AG04450 (cell line): ENCODE results near the gene NAGLU. TPM values are rescaled to one million over a fixed set of nuclear protein-coding genes. Genes with fewer than 3 reads are reported as not detected.

Source experiments
- CTCF ChIA-PET: fragments of 300-600, 350-600 bp; formaldehyde crosslinking; extraction: SDS; loops from one replicate; lab custom pipeline; 2022; ENCODE audit warnings: antibody characterized with exemption, inconsistent platforms; lab: Charles Lee
- POLR2A ChIA-PET: fragments of 350-600 bp; formaldehyde crosslinking; extraction: SDS; loops from one replicate; lab custom pipeline; 2021; ENCODE audit warnings: antibody characterized with exemption, inconsistent platforms; lab: Yijun Ruan, JAX
- DNase-seq: peaks from one replicate; pipeline ENCODE4 v3.0.0-alpha.2; 2011; ENCODE audit warnings: low read depth, low spot score
- H3K27ac ChIP-seq: one replicate; pipeline ENCODE4 v1.5.1; 2012; ENCODE audit warnings: low read depth, low read length, control low read depth
- H3K27me3 ChIP-seq: one replicate; pipeline ENCODE4 v1.6.0; 2012; ENCODE audit warnings: low read length; ENCODE audit not compliant: control insufficient read depth, insufficient read depth
- H3K4me3 ChIP-seq: 2 replicates; pipeline ENCODE4 v1.5.1; 2011; ENCODE audit warnings: mild to moderate bottlenecking, low read depth, low read length, control low read depth
- H3K9me3 ChIP-seq: 2 replicates; pipeline ENCODE4 v1.5.1; 2012; ENCODE audit warnings: low read length; ENCODE audit not compliant: control insufficient read depth, insufficient read depth
- CTCF ChIP-seq: IDR thresholded peaks from 2 replicates; pipeline ENCODE4 v1.5.1; 2011; ENCODE audit warnings: low read depth, low read length, control low read depth, inconsistent platforms
- polyA plus RNA-seq: library from polyadenylated mRNA; depleted of rRNA; stranded (reverse); fragments of >200 nt; gene quantifications from 2 replicates; pipeline ENCODE4 v1.2.3, GENCODE V29; 2011

NAGLU gene
- polyA plus RNA-seq, 1 experiment: 11.9 TPM

DNA sequence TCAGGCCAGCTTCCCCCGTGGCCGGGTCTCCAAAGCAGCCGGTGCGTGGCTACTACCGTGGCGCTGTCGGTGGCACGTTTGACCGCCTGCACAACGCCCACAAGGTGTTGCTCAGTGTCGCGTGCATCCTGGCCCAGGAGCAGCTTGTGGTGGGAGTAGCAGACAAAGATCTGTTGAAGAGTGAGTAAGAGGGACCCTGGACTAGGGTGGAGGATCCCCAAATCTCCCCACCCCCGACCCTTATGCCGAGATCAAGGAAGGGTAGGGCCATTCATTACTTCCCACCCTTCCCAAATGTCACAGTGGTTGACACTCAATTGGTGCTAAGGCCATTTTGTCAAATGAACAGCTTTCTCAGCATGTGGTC lies 27.1 kb downstream of the NAGLU start:
- POLR2A ChIA-PET: interaction anchor here (0.7 to 0.9 kb wide), 3 partner anchors 14 to 651 kb away, joined by 3 read pairs; partner anchors contain the start of gene PSMC3IP
- CTCF ChIA-PET: interaction anchor here (0.5 to 1.1 kb wide), 3 partner anchors 15 to 601 kb away, joined by 4 to 5 read pairs (median 4); partner anchors contain the start of gene PSMC3IP
- no peak for DNase-seq
- Histone ChIP-seq H3K4me3 (peak overlapping the region; percentile 94), H3K9me3 (peaks cover 5% of the 10 kb centered on the region; the same call in 1 of the 2 replicates), H3K27me3 (no peaks in the 10 kb centered on the region), H3K27ac (peak overlapping the region; percentile 88)
- no peak for TF ChIP-seq CTCF

GRCh38 chr17:42563543-42563942 lies 27.5 kb downstream of the NAGLU start:
- CTCF ChIA-PET: interaction anchor here (0.5 to 1.1 kb wide), 3 partner anchors 14 to 601 kb away, joined by 4 to 5 read pairs (median 4); partner anchors contain the start of gene PSMC3IP

DNA sequence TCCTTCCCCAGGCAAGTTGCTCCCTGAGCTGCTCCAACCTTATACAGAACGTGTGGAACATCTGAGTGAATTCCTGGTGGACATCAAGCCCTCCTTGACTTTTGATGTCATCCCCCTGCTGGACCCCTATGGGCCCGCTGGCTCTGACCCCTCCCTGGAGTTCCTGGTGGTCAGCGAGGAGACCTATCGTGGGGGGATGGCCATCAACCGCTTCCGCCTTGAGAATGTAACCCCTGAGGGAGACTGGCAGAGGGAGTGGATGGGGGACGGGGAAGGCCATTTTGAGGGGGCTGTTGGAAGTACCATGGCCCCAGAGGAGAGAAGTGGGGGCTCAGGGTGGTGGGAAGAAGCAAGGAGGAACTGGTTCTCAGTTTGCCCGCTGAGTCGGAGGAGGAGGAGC lies 27.9 kb downstream of the NAGLU start:
- no peak overlapping the region for H3K4me3 ChIP-seq
- H3K27ac ChIP-seq: no peak overlapping the region
- ChIA-PET POLR2A (interaction anchor here (0.7 to 1.2 kb wide), 2 partner anchors 46 to 293 kb away, joined by 3 read pairs; partner anchors contain the start of genes RETREG3 and TUBG1), CTCF (interaction anchor here (0.6 kb wide), 2 partner anchors 14 to 46 kb away, joined by 4 to 5 read pairs; no protein-coding TSS in a partner anchor)
- TF ChIP-seq CTCF: no peak
- no peaks in the 10 kb centered on the region for H3K27me3 ChIP-seq
- DNase-seq: no peak
- H3K9me3 ChIP-seq: peaks cover 5% of the 10 kb centered on the region; the same call in 1 of the 2 replicates

More at GRCh38 chr17:42563543-42563942, 27.5 kb downstream of the NAGLU start:
- Histone ChIP-seq H3K27ac (no peak overlapping the region), H3K27me3 (no peaks in the 10 kb centered on the region), H3K9me3 (peaks cover 5% of the 10 kb centered on the region; the same call in 1 of the 2 replicates), H3K4me3 (peak overlapping the region; percentile 94)
- TF ChIP-seq CTCF: no peak
- POLR2A ChIA-PET: interaction anchor here (0.7 to 1.2 kb wide), 2 partner anchors 46 to 293 kb away, joined by 3 read pairs; partner anchors contain the start of genes RETREG3 and TUBG1
- no peak for DNase-seq

DNA sequence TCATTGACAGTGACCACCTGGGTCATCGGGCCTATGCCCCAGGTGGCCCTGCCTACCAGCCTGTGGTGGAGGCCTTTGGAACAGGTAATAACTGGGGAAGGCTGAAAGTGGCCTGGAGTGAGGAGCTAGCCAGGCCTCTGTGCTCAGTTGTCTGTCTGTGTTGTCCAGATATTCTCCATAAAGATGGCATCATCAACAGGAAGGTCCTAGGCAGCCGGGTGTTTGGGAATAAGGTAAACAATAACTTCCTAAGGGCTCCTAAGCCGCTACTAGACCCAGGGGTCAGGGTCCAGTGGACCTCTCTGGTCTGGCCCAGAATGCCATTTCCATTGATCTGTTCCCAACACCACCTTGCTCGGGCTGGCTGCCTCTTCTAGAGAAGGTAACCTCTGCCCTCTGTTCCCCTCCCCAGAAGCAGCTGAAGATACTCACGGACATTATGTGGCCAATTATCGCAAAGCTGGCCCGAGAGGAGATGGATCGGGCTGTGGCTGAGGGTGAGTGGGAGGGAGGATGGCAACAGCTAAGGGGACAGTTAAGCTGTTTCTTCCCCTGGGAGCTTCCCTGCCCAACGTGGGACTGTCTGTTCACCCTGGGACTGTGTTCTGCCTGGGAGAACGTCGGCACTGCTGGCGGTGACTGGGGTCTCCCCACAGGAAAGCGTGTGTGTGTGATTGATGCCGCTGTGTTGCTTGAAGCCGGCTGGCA lies 28.9 kb downstream of the NAGLU start:
- no peak overlapping the region for H3K27ac ChIP-seq
- POLR2A ChIA-PET: interaction anchor here (1.2 kb wide), 1 partner anchor 45 kb away, joined by 3 read pairs; the partner anchor contains the start of genes RETREG3 and TUBG1
- no peaks in the 10 kb centered on the region for H3K27me3 ChIP-seq
- CTCF ChIA-PET: interaction anchor here (0.6 kb wide), 1 partner anchor 13 kb away, joined by 4 read pairs; no protein-coding TSS in a partner anchor
- no peak for DNase-seq
- H3K9me3 ChIP-seq: peaks cover 5% of the 10 kb centered on the region; the same call in 1 of the 2 replicates
- H3K4me3 ChIP-seq: no peak overlapping the region
- TF ChIP-seq CTCF: no peak
